ENCODE results near the gene TEX48.

Gene TEX48

GRCh38 chr9:114638404-114638803 lies 43.6 kb downstream of the TEX48 start:
- TF ChIP-seq CTCF (IDR thresholded peaks at IDR 0.05; ENCODE audit: control insufficient read depth, insufficient read depth, low read depth, low read length, missing control alignments) = no peak
- DNase-seq (ENCODE audit: low read depth) = no peak
- H3K4me3 ChIP-seq (ENCODE audit: control insufficient read depth, low read depth, low read length) = no peak overlapping the region

GRCh38 chr9:114634387-114634786 lies 47.6 kb downstream of the TEX48 start:
- no peak for DNase-seq (ENCODE audit: low read depth)
- TF ChIP-seq CTCF (IDR thresholded peaks at IDR 0.05; ENCODE audit: control insufficient read depth, insufficient read depth, low read depth, low read length, missing control alignments) = no peak
- no peak overlapping the region for H3K4me3 ChIP-seq (ENCODE audit: control insufficient read depth, low read depth, low read length)

- no peak for DNase-seq (ENCODE audit: low read depth)
- H3K4me3 ChIP-seq (ENCODE audit: control insufficient read depth, low read depth, low read length) = no peak overlapping the region
- TF ChIP-seq CTCF (IDR thresholded peaks at IDR 0.05; ENCODE audit: control insufficient read depth, insufficient read depth, low read depth, low read length, missing control alignments) = no peak
Observed at GRCh38 chr9:114633438-114634089, 48.4 kb downstream of the TEX48 start.

- no peak overlapping the region for H3K4me3 ChIP-seq (ENCODE audit: control insufficient read depth, low read depth, low read length)
- no peak for TF ChIP-seq CTCF (IDR thresholded peaks at IDR 0.05; ENCODE audit: control insufficient read depth, insufficient read depth, low read depth, low read length, missing control alignments)
- DNase-seq (ENCODE audit: low read depth) = no peak
Observed at GRCh38 chr9:114631166-114631565, 50.8 kb downstream of the TEX48 start.

- no peak for TF ChIP-seq CTCF (IDR thresholded peaks at IDR 0.05; ENCODE audit: control insufficient read depth, insufficient read depth, low read depth, low read length, missing control alignments)
- H3K4me3 ChIP-seq (ENCODE audit: control insufficient read depth, low read depth, low read length) = no peak overlapping the region
- DNase-seq (ENCODE audit: low read depth) = no peak
Observed at GRCh38 chr9:114629563-114630090, 52.4 kb downstream of the TEX48 start.

- DNase-seq (ENCODE audit: low read depth) = no peak
- TF ChIP-seq CTCF (IDR thresholded peaks at IDR 0.05; ENCODE audit: control insufficient read depth, insufficient read depth, low read depth, low read length, missing control alignments) = no peak
- H3K4me3 ChIP-seq (ENCODE audit: control insufficient read depth, low read depth, low read length) = no peak overlapping the region
Observed at GRCh38 chr9:114627553-114627952, 54.4 kb downstream of the TEX48 start.
